Activated gamma-delta T cell treated with anti-CD3 and anti-CD28 coated beads, Interleukin-2, amount 50 U/mL, for 16 hours (primary cell): Measurements from ENCODE around the gene KISS1R.
"Not testable (repeated sequence)": the region's sequence is repeated elsewhere in the genome, so short reads cannot be mapped to it uniquely, and the experiment has no call there.

ENCODE experiments used
- DNase-seq: peaks from one replicate; pipeline ENCODE4 v3.0.0-alpha.2; 2020; ENCODE audit warnings: low read depth

The KISS1R gene

DNA sequence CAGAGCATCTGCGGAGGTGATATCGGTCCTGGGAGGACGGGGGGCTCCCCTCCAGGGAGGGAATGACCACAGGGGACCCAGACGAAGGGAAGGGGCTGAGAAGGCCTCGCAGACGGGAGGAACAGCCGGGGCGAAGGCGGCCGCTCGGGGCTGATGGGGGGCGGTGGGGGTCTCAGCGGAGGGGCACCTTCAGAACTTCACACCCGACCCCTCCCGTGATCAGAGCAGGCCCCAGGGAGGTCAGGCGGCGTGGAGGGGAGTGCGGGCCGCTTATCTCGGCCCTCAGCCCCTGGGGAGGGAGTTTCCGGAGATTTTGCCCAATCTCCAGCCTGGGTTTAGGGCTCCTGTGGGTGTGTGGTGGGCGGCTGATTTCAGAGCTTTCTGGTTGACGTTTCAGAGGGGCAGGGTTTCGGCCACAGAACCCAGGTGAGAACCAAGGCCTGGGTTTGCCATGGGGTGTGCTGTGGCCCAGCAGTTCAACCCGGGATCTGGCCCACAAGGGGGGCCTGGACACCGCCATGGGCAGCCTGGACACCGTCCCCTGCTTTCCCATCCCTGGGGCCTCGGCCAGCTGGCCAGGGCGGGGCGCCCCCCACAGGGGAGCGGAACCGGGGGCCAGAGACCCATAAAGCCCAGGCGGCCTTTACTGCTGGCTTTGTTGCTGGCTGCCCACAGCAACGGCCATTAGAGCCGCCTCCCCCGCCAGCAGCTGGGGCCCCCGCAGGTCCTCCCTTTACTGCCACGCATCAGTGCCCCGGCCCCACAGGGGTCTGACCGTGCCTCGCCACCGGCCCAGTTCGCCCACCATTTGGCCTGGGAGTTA is 37.8 kb downstream of the KISS1R start:
- DNase-seq: no peak

DNA sequence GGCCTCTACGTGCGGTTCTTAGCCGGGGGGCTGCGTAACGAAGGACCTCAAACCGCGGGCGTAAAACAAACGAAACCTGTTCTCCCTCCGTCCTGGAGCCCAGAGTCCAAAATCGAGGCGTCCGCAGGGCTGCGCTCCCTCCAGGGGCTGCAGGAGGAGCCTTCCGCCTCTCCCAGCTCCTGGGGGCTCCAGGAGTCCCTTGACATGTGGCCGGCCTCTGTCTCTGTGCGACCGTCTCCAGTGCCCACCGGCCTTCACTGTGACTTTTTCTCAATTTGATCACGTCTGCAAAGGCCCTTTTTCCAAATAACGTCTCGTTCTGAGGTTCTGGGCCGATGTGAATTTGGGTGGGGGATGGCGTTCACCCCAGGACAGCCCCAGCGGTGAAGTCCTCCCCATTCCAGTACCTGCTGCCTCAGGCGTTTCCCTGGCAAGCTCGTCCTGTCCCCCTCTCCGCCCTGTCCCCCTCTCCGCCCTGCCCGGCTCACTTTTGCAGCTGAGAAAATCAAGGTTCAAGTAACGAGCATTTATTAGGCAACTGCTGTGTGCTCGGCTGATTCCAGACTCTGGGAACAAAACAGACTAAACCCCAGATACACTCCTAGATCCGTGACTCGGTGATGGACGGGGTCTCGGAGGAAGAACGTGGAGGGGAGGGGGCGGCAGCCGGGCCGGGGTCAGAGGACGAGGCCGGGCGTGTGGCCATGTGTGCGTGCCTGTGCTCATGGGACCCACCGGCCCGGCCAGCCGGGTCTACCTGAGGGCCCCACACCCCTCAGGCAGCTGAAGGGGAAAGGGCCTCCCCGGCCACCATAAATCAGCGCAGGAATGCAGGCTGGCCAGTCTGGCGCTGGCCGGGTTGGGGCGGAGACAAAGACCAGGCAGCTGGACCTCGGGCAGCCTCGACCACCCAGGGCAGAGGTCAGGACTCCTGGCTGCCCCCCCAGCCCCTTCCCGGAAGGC is 39.0 kb downstream of the KISS1R start:
- DNase-seq: no peak

DNA sequence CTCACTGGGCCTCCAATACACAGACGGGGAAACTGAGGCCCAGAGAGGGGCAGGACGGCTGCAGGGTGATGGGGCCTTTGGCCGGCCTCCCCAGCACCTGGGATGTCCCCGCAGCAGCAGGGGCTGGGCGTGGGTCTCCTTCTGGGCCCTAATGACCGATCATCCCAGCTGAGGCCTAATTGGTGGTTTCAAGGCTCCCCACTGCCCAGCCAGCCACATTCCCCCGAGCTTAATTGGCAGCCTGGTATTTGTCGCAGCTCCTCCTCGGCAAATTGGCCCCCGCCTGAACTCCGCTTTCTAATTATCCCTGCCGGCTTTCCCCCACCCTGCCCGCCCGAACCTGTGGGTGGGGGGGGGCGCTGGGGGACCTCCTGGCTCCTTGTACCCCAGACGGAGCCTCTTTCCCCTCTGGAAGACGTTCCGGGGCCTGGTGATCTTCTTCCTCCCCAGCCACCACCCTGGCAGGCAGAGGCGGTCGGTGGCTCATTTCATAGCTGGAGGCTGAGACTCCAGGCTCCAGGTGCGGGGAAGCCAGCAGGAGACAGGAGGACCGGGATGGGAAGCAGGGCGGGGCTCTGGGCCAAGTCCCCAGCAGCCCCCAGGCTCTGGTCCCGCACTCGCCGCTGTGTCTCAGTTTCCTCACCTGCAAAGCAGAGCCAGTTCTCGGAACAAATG is 39.8 kb downstream of the KISS1R start:
- no peak for DNase-seq

DNA sequence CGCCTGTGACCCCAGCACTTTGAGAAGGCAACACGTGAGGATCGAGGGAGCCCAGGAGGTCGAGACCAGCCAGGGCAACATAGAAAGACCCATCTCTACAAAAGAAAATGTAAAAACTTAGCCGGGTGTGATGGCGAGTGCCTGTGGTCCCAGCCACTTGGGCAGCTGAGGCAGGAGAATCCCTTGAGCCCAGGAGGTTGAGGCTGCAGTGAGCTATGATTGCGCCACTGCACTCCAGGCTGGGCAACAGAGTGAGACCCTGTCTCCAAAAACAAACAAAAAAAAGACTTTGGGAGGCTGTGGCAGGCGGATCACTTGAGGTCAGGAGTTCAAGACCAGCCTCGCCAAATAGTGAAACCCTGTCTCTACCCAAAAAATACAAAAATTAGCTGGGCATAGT is 40.4 kb downstream of the KISS1R start:
- not testable (repeated sequence) for DNase-seq

DNA sequence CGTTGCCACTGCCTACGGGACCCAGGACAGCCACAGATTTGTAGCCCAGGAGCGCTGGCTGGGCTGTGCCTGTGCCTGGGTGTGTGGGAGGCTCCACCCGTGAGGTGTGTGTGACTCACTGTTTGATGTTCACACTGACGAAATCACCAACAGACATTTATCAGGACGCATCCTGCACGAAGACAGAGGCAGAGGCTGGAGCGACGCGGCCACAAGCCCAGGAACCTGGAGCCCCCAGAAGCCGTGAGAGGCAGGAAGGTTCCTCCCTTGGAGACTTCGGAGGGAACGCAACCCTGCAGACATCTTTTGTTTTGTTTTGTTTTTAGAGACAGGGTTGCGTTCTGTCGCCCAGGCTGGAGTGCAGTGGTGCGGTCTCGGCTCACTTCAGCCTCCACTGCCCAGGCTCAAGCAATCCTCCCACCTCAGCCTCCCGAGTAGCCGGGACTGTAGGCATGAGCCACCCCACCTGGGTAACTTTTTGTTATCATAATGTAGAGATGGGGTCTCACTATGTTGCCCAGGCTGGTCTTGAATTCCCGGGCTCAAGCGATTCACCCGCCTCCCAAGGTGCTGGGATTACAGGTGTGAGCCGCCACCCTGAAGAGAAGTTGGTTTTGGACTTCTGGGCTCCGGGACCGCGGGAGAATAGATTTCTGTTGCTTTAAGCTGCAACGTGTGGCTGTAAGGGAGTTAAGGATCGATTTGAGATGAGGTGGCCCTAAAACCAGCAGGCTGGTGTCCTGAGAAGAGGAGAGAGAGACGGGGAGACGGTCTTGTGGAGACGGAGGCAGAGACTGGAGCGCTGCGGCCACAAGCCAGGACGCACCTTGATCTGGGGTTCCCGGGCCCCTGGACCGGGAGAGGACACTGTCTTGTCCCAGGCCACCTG is 42.1 kb downstream of the KISS1R start:
- no peak for DNase-seq

DNA sequence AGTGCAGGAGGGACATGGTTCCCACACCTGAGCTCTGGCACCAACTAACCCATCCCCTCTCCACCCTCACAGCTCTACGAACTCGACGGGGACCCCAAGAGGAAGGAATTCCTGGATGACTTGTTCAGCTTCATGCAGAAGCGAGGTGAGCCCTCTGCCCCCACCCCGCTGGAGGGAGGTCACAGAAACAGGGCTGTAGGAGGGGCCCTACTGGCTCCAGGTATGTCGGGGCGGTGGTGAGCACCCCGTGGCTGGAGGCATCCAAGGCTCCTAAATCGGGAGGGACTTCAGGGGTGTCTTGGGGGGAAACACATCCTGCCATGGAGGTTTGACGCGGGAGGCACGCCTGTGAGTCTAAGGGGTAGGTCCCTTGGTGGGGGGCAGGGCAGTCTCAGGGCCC is 42.9 kb downstream of the KISS1R start:
- DNase-seq: no peak

DNA sequence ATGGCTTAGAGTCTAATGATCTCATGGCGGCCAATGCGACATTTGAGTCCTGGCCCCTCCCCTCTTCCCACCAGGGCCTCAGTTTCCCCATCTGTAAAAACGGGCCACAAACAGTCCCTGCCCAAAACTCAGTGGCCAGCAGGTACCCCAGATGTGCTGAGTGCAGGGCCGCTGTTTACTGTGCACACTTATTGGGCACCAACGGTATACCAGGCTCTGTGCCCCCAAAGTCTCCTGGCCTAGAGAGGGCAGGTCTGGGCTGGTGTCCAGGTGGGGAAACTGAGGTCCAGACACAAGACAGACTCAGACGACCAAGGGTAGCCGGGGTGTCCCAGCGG is 43.4 kb downstream of the KISS1R start:
- no peak for DNase-seq

DNA sequence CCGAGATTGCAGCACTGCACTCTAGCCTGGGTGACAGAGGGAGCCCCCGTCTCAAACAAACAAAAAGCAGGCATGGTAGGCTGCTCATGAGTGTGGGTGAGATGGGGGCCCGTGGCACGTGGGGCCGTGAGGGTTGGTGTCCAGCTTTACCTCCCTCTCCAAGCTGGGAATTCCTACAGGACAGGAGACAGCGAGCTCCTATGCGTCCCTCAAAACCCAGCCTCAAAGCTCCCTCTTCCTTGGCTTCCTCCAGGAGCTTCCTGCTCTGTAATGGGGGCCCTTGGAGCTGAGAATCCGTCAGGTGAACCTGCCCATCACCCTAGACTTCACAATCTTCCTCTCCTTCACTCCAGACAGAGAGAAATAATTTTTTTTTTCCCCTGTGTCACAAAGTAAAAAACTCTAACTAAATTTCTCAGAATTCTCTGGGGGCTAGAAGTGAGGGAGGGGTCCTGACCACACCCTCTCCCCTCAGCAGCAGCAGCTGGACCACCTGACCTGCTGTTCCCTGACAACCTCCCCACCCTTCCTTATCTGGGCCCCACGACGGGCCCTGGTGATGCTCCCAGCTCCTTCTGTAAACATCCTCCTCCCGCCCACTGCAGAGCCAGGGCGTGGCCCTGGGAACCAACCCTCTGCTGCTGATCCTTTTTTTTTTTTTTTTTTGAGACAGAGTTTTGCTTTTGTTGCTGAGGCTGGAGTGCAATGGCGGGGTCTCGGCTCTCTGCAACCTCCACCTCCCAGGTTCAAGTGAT is 44.9 kb downstream of the KISS1R start:
- no peak for DNase-seq

DNA sequence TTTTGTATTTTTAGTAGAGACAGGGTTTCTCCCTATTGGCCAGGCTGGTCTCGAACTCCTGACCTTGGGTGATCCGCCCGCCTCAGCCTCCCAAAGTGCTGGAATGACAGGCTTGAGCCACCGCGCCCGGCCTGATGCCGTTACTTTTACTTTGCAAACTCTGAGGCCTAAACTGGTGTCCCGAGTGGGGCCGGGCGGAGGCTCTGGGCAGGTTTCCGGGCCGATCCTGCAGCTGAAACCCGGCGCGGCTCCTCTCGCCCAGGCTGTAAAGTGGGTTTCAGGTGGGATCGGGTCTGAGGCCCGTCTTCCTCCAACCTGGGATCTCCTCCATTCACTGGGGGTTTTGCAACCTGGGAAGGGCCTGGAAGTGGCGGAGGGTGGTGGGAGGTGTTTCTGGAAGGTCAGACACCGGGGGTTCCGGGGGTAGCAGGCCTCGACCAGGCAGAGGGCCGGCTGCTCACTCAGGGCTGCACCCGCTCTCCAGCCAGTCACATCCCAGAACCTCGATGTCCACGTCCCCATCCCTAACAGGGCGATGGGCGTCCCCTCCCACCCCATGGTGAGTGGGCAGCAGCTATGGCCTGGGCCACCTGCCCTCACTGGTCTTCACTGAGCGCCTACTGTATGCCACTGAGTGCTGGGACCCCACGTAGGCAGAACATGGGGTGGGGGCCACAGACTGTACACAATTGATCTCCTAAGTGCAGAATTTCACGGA is 45.7 kb downstream of the KISS1R start:
- DNase-seq: no peak

DNA sequence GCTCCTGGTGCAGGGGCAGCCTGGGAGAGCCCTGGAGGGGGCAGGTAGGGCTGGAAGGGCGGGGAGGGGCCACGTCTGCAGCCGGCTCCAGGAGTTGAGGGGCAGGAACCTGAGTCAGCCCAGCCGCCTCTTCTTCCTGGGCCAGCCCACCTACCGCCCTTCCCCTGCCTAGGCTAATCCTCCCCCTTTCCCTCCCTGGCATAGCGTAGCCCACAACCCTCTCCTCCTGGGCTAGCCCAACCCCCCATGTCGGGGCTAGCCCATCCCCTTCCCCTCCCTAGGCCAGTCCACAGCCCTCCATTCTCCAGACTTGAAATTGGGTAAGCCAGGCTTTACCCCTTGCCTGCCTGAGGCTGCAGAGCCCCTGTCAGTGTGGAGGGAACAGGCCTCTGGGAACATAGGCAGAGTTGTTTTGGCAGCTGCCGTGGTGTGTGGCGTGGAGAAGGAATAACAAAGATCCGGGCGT is 46.4 kb downstream of the KISS1R start:
- no peak for DNase-seq

DNA sequence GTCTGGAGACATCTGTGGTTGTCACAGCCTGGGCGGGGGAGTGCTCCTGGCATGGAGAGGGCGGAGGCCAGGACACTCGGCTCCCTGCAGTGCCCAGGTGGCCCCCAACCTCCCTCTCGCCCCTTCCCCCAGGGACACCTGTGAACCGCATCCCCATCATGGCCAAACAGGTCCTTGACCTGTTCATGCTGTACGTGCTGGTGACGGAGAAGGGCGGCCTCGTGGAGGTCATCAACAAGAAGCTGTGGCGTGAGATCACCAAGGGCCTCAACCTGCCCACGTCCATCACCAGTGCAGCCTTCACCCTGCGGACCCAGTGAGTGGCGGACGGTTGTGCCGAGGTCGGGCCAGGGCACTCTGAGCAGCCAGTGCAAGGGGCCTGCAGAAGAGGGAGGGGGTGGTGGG is 47.0 kb downstream of the KISS1R start:
- DNase-seq: no peak

DNA sequence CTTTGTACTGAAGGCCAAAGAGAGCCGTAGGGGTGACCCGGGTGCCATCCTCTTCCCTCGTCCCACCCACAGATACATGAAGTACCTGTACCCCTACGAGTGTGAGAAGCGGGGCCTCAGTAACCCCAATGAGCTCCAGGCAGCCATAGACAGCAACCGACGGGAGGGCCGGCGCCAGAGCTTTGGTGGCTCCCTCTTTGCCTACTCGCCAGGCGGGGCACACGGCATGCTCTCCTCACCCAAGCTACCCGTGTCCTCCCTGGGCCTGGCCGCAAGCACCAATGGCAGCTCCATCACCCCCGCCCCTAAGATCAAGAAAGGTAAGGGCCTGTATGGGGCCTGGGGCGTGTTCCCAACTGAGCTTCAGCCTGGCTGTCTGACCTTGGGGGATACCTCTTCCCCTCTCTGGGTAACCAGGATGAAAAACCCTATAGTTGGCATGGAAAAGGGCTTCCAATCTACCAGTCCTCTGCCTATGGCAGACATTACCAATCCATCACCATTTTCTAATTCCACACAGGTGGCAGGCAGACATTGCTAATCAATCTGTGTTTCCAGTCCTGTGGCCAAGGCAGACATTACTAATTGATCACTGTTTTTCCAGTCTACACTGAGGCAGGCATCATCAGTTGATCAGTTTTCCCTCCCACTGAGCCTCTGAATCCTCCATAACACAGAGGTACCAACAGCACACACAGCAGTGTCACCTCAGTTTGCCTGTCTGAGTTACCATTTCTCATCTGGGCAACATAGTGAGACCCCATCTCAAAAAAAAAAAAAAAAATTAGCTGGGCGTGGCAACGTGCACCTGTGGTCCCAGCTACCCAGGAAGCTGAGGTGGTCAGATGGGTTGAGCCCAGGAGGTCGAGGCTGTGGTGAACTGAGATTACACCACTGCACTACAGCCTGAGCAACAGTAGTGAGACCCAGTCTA is 47.9 kb downstream of the KISS1R start:
- DNase-seq: no peak

DNA sequence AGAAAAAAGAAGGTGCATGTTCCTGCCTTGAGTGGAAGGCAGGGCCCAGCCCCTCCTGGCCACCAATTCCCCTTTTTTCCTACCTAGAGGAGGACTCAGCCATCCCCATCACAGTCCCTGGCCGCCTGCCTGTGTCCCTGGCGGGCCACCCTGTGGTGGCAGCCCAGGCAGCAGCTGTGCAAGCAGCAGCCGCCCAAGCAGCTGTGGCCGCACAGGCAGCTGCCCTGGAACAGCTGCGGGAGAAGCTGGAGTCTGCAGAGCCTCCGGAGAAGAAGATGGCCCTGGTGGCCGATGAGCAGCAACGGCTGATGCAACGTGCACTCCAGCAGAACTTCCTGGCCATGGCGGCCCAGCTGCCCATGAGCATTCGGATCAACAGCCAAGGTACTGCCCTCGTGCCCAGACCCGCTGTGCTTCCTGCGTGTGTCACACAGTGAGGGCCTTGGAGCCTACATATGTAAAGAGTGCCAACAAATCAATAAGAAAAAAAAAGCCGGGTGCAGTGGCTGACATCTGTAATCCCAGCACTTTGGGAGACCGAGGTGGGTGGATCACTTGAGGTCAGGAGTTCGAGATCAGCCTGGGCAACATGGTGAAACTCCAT is 49.5 kb downstream of the KISS1R start:
- no peak for DNase-seq
